H9 (cell line): Measurements from ENCODE around the gene CLASP2. TPM values are rescaled to one million over a fixed set of nuclear protein-coding genes. Genes with fewer than 3 reads are reported as not detected.

ENCODE experiments used
- DNase-seq: peaks from one replicate; pipeline ENCODE4 v3.0.0-alpha.2; 2017
- H2AFZ ChIP-seq: one replicate; pipeline ENCODE4 v1.6.1; 2013; ENCODE audit warnings: mild to moderate bottlenecking, low read length, control low read depth, moderate library complexity
- H2AK5ac ChIP-seq: 2 replicates; pipeline ENCODE4 v1.6.1; 2013; ENCODE audit warnings: low read length, control low read depth, mixed read lengths; ENCODE audit not compliant: insufficient read length
- H2BK120ac ChIP-seq: one replicate; pipeline ENCODE4 v1.6.1; 2013; ENCODE audit warnings: low read depth, mild to moderate bottlenecking, low read length, control low read depth, inconsistent platforms; ENCODE audit not compliant: poor library complexity, severe bottlenecking
- H2BK12ac ChIP-seq: 2 replicates; pipeline ENCODE4 v1.6.1; 2013; ENCODE audit warnings: low read length, control low read depth, mixed read lengths, low read depth; ENCODE audit not compliant: insufficient read length
- H2BK15ac ChIP-seq: 2 replicates; pipeline ENCODE4 v1.6.1; 2013; ENCODE audit warnings: low read depth, low read length, control low read depth
- H2BK20ac ChIP-seq: one replicate; pipeline ENCODE4 v1.6.1; 2013; ENCODE audit warnings: low read depth, mild to moderate bottlenecking, low read length, control low read depth, inconsistent platforms; ENCODE audit not compliant: poor library complexity, severe bottlenecking
- H2BK5ac ChIP-seq: 2 replicates; pipeline ENCODE4 v1.6.1; 2013; ENCODE audit warnings: low read length, control low read depth, mixed read lengths; ENCODE audit not compliant: insufficient read length
- H3K14ac ChIP-seq: 2 replicates; pipeline ENCODE4 v1.6.1; 2013; ENCODE audit warnings: low read length, control low read depth; ENCODE audit not compliant: insufficient read depth
- H3K18ac ChIP-seq: 2 replicates; pipeline ENCODE4 v1.6.1; 2013; ENCODE audit warnings: low read depth, mild to moderate bottlenecking, mixed read lengths, low read length, control low read depth; ENCODE audit not compliant: insufficient read length
- H3K23ac ChIP-seq: 2 replicates; pipeline ENCODE4 v1.6.1; 2013; ENCODE audit warnings: low read length, control low read depth, mixed read lengths, low read depth; ENCODE audit not compliant: insufficient read length
- H3K23me2 ChIP-seq: 2 replicates; pipeline ENCODE4 v1.6.1; 2013; ENCODE audit warnings: low read depth, mild to moderate bottlenecking, mixed read lengths, low read length, control low read depth; ENCODE audit not compliant: insufficient read length, poor library complexity, severe bottlenecking
- H3K27ac ChIP-seq: 2 replicates; pipeline ENCODE4 v1.5.1; 2013; ENCODE audit warnings: low read length, control low read depth, mixed read lengths, low read depth; ENCODE audit not compliant: insufficient read length
- H3K27me3 ChIP-seq: 2 replicates; pipeline ENCODE4 v1.6.1; 2013; ENCODE audit warnings: low read length, control low read depth, inconsistent platforms; ENCODE audit not compliant: insufficient read depth
- H3K4ac ChIP-seq: 2 replicates; pipeline ENCODE4 v1.6.1; 2013; ENCODE audit warnings: low read depth, mild to moderate bottlenecking, control low read depth, inconsistent platforms, low read length, moderate library complexity
- H3K4me1 ChIP-seq: 2 replicates; pipeline ENCODE4 v1.6.1; 2013; ENCODE audit warnings: low read length, control low read depth, inconsistent platforms; ENCODE audit not compliant: insufficient read depth
- H3K4me2 ChIP-seq: 2 replicates; pipeline ENCODE4 v1.6.1; 2013; ENCODE audit warnings: low read length, control low read depth, mixed read lengths; ENCODE audit not compliant: insufficient read length, insufficient read depth
- H3K56ac ChIP-seq: 2 replicates; pipeline ENCODE4 v1.6.1; 2013; ENCODE audit warnings: low read depth, mild to moderate bottlenecking, mixed read lengths, low read length, control low read depth; ENCODE audit not compliant: insufficient read length
- H3K79me1 ChIP-seq: 2 replicates; pipeline ENCODE4 v1.6.1; 2013; ENCODE audit warnings: low read depth, mild to moderate bottlenecking, moderate library complexity, low read length, control low read depth, inconsistent platforms; ENCODE audit not compliant: insufficient read depth, poor library complexity, severe bottlenecking
- H3K79me2 ChIP-seq: 2 replicates; pipeline ENCODE4 v1.6.1; 2013; ENCODE audit warnings: low read length, control low read depth, inconsistent platforms; ENCODE audit not compliant: insufficient read depth
- H3K9ac ChIP-seq: 2 replicates; pipeline ENCODE4 v1.6.1; 2013; ENCODE audit warnings: low read length, control low read depth, mixed read lengths; ENCODE audit not compliant: insufficient read length; ENCODE audit errors: extremely low read depth
- H3K9me3 ChIP-seq: one replicate; pipeline ENCODE4 v1.6.1; 2013; ENCODE audit warnings: low read depth, low read length, inconsistent platforms; ENCODE audit not compliant: control insufficient read depth
- H3T11ph ChIP-seq: one replicate; pipeline ENCODE4 v1.6.1; 2013; ENCODE audit warnings: mild to moderate bottlenecking, low read length, control low read depth, inconsistent platforms
- H4K20me1 ChIP-seq: one replicate; pipeline ENCODE4 v1.6.1; 2013; ENCODE audit not compliant: control insufficient read depth, insufficient read length, insufficient read depth
- H4K5ac ChIP-seq: 2 replicates; pipeline ENCODE4 v1.6.1; 2013; ENCODE audit warnings: low read depth, mild to moderate bottlenecking, mixed read lengths, low read length, control low read depth; ENCODE audit not compliant: insufficient read length
- H4K8ac ChIP-seq: replicated peaks from 2 replicates; pipeline ENCODE4 v1.6.1; 2013; ENCODE audit warnings: low read length, control low read depth, mixed read lengths, low read depth; ENCODE audit not compliant: insufficient read length
- H4K91ac ChIP-seq: 2 replicates; pipeline ENCODE4 v1.6.1; 2013; ENCODE audit warnings: low read depth, mild to moderate bottlenecking, moderate library complexity, mixed read lengths, low read length, control low read depth; ENCODE audit not compliant: insufficient read length
- H3K27ac Mint-ChIP-seq, 3 experiments: 2 replicates in 2 of 3; 3 replicates in 1 of 3; pipeline ENCODE4 v1.8.0; 2020 to 2021; ENCODE audit warnings: mixed read lengths in 3 of 3, mild to moderate bottlenecking in 1 of 3, moderate library complexity in 1 of 3
- H3K27me3 Mint-ChIP-seq: 2 replicates; pipeline ENCODE4 v1.8.0; 2021; ENCODE audit warnings: low read depth, mild to moderate bottlenecking, moderate library complexity, mixed read lengths
- H3K36me3 Mint-ChIP-seq, 3 experiments: 2 replicates in 2 of 3; 3 replicates in 1 of 3; pipeline ENCODE4 v1.8.0; 2020 to 2021; ENCODE audit warnings: low read depth in 3 of 3, mixed read lengths in 3 of 3; ENCODE audit not compliant: insufficient read depth in 1 of 3
- H3K4me1 Mint-ChIP-seq, 2 experiments: 2 replicates each; pipeline ENCODE4 v1.8.0; 2020; ENCODE audit warnings: mixed read lengths in 2 of 2
- H3K4me3 Mint-ChIP-seq, 2 experiments: 2 replicates in 1 of 2; 3 replicates in 1 of 2; pipeline ENCODE4 v1.8.0; 2020 to 2021; ENCODE audit warnings: mild to moderate bottlenecking in 2 of 2, mixed read lengths in 2 of 2, moderate library complexity in 1 of 2
- H3K9me3 Mint-ChIP-seq, 2 experiments: 2 replicates in 1 of 2; 3 replicates in 1 of 2; pipeline ENCODE4 v1.8.0; 2020; ENCODE audit warnings: mild to moderate bottlenecking in 2 of 2, mixed read lengths in 2 of 2, moderate library complexity in 1 of 2
- WGBS: extraction: QIAGEN DNeasy Blood & Tissue Kit; methylation state at CpG from one replicate; pipeline ENCODE4 v1.1.7; 2013; ENCODE audit warnings: missing lambda C conversion rate, low lambda C conversion rate, mixed read lengths; ENCODE audit not compliant: insufficient read length; ENCODE audit errors: extremely low coverage; 5-methylcytosine and 5-hydroxymethylcytosine counted together
- total RNA-seq: library from RNA; stranded (reverse); gene quantifications from 2 replicates; pipeline ENCODE4 v1.2.1, GENCODE V29; 2021
- TF ChIP-seq, protein P1 (sequence below): fragments of 200-600 bp; sonication (generic); conservative IDR thresholded peaks from 3 replicates; pipeline ENCODE4 v1.8.0; 2021; ENCODE audit warnings: antibody characterized with exemption, mild to moderate bottlenecking

Gene CLASP2
- total RNA-seq, 1 experiment from 2014 or later, result 60.5 TPM

DNA sequence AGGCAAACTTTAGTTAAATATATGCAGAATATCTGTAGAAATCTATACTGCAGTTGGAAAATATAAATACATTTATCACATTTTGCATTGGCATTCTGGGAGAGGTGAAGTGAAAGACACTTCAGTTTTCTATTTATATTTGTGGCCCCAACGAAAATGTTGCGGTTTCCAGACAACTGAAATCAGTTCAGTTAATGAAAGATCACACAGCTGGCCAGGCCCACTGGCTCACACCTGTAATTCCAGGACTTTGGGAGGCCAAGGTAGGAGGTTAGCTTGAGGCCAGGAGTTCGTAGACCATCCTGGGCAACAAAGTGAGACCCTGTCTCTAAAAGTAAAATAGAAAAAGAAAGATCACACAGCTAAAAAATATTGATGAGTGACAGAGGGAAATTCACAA, 11.9 kb upstream of the CLASP2 start:
- no peaks in the 10 kb centered on the region for H3K4me1 Mint-ChIP-seq
- no peak for DNase-seq
- no peak overlapping the region for H3K27ac ChIP-seq
- peaks cover 18 to 22% of the 10 kb centered on the region in 2 experiments for H3K9me3 Mint-ChIP-seq
- no peak overlapping the region for H3K9ac ChIP-seq
- no peak overlapping the region for H4K91ac ChIP-seq
- peaks cover 3 to 20% (median 9%) of the 10 kb centered on the region in 3 experiments for H3K36me3 Mint-ChIP-seq
- no peak overlapping the region for H2BK120ac ChIP-seq
- no peaks in the 10 kb centered on the region for H3K79me2 ChIP-seq
- no peak overlapping the region for H2AFZ ChIP-seq
- no peaks in the 10 kb centered on the region for H3K27me3 ChIP-seq
- H3T11ph ChIP-seq, result no peak overlapping the region
- no peaks in the 10 kb centered on the region for H4K20me1 ChIP-seq
- no peak overlapping the region for H2AK5ac ChIP-seq
- no peak overlapping the region for H3K56ac ChIP-seq
- peaks cover 2% of the 10 kb centered on the region; the same call in 1 of the 2 replicates for H3K27me3 Mint-ChIP-seq
- H3K23me2 ChIP-seq, result no peaks in the 10 kb centered on the region
- no peak overlapping the region for H4K5ac ChIP-seq
- H3K9me3 ChIP-seq, result peaks cover 3% of the 10 kb centered on the region
- WGBS, result no CpG with 5 or more reads among the region's 3 CpGs
- no peak overlapping the region for H2BK12ac ChIP-seq
- H3K14ac ChIP-seq, result no peak overlapping the region
- H3K4ac ChIP-seq, result no peak overlapping the region
- H2BK15ac ChIP-seq, result no peak overlapping the region
- no peaks in the 10 kb centered on the region for H3K4me1 ChIP-seq
- H3K23ac ChIP-seq, result no peak overlapping the region
- H3K4me2 ChIP-seq, result no peak overlapping the region
- no peak overlapping the region for H2BK5ac ChIP-seq
- H3K18ac ChIP-seq, result no peak overlapping the region
- H2BK20ac ChIP-seq, result no peak overlapping the region
- H4K8ac ChIP-seq, result no peak overlapping the region
- no peaks in the 10 kb centered on the region for H3K79me1 ChIP-seq
- H3K4me3 Mint-ChIP-seq, result no peak overlapping the region
- H3K27ac Mint-ChIP-seq, result no peak overlapping the region
- TF ChIP-seq, protein P1, sequence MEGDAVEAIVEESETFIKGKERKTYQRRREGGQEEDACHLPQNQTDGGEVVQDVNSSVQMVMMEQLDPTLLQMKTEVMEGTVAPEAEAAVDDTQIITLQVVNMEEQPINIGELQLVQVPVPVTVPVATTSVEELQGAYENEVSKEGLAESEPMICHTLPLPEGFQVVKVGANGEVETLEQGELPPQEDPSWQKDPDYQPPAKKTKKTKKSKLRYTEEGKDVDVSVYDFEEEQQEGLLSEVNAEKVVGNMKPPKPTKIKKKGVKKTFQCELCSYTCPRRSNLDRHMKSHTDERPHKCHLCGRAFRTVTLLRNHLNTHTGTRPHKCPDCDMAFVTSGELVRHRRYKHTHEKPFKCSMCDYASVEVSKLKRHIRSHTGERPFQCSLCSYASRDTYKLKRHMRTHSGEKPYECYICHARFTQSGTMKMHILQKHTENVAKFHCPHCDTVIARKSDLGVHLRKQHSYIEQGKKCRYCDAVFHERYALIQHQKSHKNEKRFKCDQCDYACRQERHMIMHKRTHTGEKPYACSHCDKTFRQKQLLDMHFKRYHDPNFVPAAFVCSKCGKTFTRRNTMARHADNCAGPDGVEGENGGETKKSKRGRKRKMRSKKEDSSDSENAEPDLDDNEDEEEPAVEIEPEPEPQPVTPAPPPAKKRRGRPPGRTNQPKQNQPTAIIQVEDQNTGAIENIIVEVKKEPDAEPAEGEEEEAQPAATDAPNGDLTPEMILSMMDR, result no peak
